HG02884 (cell line): ENCODE results near the gene TTLL13.
A peak's percentile ranks its signal among the peaks of the same experiment; 100 is the strongest.
"Not testable (repeated sequence)": the region's sequence is repeated elsewhere in the genome, so short reads cannot be mapped to it uniquely, and the experiment has no call there.

Source experiments
- ATAC-seq: cut with Tn5 transposase; IDR thresholded peaks from one replicate; pipeline ENCODE4 v1.9.1; 2021; ENCODE audit warnings: mild to moderate bottlenecking, moderate library complexity; ENCODE audit not compliant: unreplicated experiment

TTLL13 gene

DNA sequence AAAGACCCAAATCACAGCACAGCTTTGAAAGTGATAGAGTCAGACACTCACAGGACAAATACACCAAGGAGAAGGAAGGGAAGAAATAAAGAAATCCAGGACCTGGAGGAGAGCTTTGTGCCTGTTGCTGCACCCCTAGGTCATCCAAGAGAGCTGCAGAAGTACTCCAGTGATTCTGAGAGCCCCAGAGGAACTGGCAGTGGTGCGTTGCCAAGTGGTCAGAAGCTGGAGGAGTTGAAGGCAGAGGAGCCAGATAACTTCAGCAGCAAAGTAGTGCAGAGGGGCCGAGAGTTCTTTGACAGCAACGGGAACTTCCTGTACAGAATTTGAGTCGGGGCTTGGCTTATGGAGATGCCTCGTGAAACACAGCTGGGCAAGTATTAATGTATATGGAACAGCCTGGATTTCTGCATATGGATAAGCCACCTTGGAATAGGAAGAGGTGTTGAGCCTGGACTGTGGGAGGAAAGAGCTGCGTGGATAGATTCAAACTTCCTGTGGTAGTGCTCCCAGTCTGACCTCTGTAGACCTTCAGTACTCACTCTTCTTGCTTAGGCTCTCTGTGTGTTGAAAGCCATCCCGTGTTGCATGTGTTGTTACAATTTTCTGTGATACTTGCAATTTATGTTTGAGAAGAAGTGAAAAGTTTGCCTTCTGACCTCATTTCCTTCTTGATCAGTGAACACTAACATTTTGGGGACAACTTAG lies 22.3 kb downstream of the TTLL13 start:
- ATAC-seq, result no peak

DNA sequence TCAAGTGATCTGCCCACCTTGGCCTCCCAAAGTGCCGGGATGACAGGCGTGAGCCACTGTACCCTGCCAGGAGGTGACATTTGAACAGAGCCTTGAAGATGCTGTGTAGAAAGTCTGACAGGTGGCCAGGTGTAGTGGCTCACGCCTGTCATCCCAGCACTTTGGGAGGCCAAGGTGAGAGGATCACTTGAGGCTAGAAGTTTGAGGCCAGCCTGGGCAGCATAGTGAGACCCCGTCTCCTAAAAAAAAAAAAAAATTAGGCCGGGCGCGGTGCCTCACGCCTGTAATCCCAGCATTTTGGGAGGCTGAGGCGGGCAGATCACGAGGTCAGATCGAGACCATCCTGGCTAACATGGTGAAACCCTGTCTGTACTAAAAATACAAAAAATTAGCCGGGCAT lies 29.1 kb downstream of the TTLL13 start:
- ATAC-seq, result not testable (repeated sequence)

DNA sequence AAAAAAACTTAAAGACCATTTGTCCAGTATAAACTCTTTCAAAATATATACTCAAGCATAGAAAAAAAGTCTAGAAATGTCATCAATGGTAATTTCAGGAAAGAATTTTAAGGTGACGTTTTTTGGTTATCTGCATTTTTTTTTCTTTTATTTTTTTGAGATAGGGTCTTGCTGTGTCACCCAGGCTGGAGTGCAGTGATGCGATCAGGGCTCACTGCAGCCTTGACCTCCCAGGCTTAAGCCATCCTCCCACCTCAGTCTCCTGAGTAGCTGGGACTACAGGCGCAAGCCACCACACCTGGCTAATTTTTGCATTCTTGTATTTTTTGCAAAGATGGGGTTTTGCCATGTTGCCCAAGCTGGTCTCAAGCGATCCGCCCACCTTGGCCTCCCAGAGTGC lies 31.4 kb downstream of the TTLL13 start:
- not testable (repeated sequence) for ATAC-seq

DNA sequence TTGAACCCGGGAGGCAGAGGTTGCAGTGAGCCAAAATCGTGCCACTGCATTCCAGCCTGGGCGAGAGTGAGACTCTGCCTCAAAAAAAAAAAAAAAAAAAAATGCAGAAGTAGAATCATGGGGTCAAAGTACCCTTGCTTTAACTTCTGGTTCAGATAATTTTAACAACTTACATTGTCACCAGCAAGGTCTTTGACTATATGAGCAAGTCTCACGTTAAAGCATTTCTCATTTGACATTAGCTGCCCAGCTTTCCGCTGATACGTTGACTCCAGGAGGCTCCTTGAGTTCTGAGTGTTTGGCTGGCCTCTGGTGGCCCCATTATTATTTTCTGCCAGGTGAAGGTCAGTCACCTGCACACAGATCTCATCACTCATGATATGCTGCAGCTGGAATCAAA lies 32.3 kb downstream of the TTLL13 start:
- ATAC-seq, result not testable (repeated sequence)

DNA sequence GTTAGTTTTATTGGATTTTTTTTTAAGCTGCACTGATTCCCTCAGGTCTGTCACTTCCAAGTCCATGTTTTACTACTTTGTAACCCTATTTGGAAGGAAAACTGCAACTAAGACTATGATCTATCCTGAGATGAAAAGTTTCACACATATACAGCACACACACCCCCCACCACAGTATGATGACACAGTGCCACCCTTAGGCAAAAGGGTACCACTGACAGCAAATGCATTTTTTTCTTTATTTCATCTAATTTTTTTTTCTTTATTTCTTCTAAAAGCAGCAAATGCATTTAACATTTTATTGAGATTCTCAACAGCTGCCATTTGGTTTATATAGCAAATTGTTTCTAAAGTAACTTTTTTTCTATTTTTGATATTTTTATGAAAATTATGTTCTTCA lies 37.3 kb downstream of the TTLL13 start:
- no peak for ATAC-seq

DNA sequence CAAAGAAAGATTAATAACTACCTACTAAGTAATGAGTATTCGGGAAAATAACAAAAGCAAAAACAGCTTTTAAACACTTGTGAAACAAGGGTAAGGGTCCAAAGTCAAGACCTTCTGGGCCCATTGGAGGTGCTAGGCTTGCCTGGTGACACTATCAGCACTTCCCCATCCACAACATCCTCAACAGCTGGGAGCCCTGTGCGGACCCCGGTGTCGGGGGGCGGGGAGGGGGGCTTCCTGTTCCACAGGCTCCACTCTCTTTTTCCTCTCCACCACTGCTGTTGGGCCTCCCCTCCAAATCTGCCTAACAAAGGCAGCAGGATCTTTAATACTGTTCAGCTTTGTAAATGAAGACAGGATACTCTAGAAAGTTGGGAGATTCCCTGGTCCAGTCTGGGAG lies 37.7 kb downstream of the TTLL13 start:
- ATAC-seq, result no peak

- no peak for ATAC-seq
These were observed 38.6 kb downstream of the TTLL13 start for GRCh38 chr15:90287946-90288345.

DNA sequence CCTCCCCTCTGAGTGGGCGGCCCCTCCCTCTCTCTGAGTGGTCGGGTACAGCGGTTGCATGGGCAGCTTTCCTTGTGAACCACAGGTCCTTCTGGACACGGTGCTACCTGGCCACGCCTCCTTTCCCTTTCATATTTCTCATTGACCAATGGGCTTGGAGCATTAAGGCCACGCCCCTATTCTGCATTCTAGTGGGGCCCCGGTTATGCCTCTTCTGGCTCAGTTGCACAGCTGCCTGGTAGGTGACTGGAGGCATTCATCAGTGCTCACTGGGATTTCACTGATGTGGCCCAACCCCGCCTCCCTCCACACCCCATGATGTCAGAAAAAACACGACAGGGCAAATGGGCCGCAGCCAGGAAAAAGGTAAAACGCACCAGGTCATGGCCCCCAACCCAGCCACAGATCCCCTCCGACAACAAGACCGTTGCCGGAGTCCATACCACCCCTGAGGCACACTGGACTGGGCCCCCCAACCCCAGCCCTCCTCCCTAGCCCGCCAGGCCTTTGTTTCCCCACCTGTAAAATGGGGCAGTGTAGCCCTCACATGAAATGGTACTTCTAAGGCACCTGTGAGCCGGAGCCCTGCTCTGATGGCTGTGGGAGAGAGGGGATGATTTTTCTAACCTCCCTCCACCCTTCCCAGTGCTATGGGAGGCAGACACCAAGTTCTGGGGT lies 42.5 kb downstream of the TTLL13 start:
- ATAC-seq, result no peak

DNA sequence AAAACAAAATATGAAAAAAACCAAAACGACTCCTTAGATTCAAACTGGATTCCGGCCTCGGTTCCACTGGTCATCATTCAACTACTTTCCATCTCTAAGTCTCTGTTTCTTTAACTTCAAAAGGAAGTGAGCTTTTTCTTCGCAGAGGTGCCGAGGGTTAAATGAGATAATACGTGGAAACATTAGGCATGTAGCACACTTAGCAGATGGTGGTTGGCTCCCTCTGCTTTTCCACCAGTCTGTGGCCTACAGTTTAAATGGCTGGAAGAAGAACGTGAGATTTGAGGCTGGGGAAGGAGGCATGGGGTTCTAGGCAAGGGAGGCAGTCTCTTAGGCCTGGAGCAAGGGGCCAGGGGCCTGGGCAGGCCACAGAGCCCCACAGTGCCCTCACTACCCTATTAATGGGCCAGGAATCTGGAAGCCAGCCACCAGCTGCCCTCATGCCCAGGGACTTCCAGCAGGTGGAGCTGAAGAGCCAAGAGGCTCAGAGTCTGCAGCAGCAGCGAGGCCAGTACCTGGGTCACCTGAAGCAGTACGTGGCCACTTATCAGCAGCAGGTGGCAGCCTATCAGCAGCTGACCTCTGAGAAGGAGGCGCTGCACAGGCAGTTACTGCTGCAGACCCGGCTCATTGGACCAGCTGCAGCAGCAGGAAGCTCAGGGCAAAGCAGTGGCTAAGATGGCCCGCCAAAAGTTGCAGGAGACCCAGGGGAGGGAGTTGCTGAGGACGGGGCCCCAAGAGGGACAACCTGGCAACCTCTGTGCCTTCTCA lies 43.9 kb downstream of the TTLL13 start:
- ATAC-seq, result not testable (repeated sequence)

GRCh38 chr15:90294159-90294558 lies 44.8 kb downstream of the TTLL13 start:
- no peak for ATAC-seq

DNA sequence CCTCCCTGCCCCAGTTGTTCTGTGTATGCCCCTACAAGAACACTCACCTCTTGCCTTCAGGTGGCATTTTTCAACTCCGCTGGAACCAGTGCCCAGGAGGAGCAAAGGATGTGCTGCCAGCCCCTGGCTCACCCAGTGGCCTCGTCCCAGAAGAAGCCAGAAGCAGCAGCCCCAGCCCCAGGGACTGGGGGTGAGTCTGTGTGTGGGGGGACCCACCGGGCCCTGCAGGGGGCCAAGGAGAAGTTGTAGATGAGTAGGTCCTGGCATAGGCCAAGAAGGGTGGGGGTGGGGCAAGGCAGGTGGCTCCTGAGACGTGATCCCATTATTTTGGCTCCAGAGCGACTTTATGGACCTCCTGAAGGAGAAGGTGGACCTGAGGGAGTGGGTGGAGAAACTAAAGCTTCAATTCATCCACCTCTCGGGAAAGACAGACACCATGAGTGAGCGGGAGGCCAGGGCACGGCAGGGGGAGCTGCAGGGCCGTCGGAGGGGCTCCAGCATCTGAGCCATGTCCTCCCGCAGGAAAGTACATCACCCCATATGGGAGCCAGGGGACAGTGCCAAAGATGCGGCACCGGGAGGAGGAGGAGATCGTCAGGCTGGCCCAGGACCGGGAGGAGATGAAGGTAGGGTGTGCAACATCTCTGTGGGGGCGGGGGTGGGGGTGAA lies 45.4 kb downstream of the TTLL13 start:
- no peak for ATAC-seq

- ATAC-seq, result no peak
These were observed 45.9 kb downstream of the TTLL13 start for GRCh38 chr15:90295270-90295648.

DNA sequence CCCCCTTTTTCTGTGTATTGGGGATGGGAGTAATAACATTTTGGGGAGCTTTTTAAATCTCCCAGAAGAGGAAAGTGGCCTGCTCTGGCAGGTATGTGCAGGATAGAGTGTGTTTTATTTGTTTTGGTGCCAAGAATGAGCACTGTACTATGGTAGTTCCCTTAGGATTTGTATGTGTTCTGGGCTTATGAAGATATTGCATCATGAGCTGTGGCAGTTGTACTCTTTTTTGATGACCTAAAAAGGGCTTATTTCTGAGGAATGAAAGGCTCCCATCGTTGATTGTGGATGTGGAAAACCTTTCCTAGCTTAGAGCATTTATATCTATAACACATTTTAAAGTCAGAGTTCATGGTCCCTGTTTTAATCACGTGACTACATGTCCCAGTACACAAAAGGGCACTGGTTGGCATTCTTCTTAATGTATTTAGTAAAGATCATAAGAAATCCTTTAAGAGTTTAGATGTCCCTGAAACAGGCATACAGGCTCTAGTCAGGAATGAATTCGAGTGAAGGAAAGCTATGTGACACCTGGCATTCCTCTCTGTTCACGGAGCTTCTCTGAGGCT lies 47.0 kb downstream of the TTLL13 start:
- not testable (repeated sequence) for ATAC-seq

DNA sequence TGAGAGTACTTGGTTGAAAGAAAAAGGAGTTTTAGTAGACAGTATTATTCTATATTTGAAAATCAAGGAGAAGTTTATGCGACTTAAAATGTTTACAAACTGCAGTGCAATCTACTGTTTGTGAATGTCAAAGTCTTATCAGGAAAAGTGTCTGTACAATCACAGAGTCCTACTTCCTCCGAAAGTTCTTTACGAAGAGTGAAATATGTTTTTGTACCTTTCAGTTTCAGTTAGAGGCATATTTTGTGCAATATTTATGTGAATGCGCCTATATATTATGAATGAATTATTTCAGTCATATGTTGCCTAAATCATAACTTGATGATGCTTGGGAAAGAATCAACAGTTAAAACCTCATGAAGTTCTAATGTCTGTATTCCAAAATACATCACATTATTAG lies 47.7 kb downstream of the TTLL13 start:
- ATAC-seq, result no peak

DNA sequence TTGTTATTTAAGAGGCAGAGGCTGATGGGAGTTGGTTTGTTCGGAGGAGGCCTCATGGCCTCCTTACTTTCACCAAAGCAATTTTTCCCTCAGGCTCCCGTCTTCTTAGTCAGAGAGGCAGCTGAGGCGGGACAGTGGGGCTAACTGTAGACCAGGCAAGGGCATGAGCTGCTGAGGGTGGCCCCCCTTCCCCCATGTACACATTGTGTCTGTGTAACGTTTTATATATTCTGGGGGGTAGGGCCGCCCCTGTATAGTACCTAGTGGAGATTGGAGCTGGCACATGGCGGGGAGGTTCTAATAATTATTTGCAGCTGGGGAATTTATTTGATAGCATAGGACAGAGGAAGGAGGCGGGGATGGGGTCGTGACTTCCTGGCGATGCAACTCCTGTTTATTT lies 51.2 kb downstream of the TTLL13 start:
- no peak for ATAC-seq

- ATAC-seq, result no peak
These were observed 51.8 kb downstream of the TTLL13 start for GRCh38 chr15:90300988-90301706.

DNA sequence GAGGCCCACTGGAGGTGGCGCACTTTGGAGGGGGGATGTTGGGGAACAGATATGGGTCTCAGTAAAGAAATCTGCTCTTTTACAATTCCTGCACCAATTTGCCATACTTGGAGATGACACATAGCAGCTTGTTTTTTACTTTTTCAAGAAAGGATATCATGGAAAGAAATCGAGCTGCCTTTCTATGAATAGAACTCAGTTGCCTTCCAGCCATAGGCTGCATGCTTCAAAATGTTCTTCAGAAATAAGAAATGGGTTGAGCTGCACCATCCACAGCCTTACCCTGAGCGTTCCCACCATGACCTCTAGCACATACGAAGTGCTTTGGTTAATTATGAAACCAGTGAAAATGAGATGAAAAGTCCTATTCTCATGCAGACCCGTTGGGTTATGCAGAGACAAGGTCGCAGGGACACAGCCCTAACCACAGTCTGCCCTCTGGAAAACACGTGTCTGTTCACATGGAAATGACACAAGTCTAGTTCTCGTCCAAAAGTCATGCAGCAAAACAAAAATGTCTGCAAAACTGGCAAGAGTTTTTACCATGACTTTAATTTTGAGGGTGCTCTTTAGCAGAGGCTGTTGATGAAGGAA lies 52.4 kb downstream of the TTLL13 start:
- ATAC-seq, result no peak

GRCh38 chr15:90305355-90305754 lies 56.0 kb downstream of the TTLL13 start:
- not testable (repeated sequence) for ATAC-seq

DNA sequence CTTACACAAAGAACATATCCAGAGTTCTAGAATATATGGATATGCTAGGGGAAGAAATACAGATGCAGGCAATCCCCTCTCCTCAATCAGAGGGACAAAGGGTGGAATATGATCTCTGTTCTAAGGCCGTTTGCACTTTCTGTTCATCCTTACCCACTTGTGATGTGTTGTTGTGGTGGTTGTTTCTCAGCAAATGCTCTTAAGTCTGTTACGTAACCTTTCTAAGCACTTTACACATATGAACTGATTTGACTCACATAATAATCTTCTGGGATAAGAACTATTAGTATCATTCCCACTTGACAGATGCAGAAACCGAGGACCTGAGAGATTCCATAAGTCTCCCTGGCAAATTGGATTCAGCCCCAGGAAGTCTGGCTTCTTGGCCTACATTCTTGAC lies 56.6 kb downstream of the TTLL13 start:
- ATAC-seq, result no peak

DNA sequence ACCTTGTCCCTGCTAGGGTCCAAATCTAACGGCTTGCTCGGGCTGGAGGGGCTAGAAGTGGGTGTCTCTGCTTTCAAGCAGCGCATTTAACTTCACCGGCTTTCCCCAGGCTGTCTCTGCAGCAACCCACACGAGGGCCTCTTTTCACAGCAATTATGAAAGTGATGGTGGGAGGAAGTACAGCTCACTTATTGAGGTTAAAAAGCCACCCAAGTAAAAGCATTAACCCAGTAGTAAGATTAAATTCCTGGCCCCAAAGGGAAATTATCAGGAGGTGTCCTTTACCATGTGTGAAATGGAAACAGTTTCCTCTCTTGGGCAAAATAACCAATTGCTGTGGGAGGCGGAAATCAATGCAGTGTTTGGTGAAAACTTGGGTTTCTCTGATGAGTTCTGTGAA lies 57.2 kb downstream of the TTLL13 start:
- ATAC-seq, result peak; percentile 88
